Activated CD4-positive, alpha-beta T cell treated with anti-CD3 and anti-CD28 coated beads, Interleukin-2, amount 10 ng/mL, durations not matched to agents 24 days and 14 days (primary cell): ENCODE results near the gene PSMD1. TPM values are rescaled to one million over a fixed set of nuclear protein-coding genes. Genes with fewer than 3 reads are reported as not detected.
"Not testable (repeated sequence)": the region's sequence is repeated elsewhere in the genome, so short reads cannot be mapped to it uniquely, and the experiment has no call there.

Experiments used
- DNase-seq: peaks from one replicate; pipeline ENCODE4 v3.0.0; 2022
- H3K27ac Mint-ChIP-seq: one replicate; pipeline ENCODE4 v1.8.0; 2022; ENCODE audit warnings: mild to moderate bottlenecking, mixed read lengths
- H3K27me3 Mint-ChIP-seq: one replicate; pipeline ENCODE4 v1.8.0; 2022; ENCODE audit warnings: mixed read lengths
- H3K36me3 Mint-ChIP-seq: one replicate; pipeline ENCODE4 v1.8.0; 2022; ENCODE audit warnings: low read depth, mild to moderate bottlenecking, mixed read lengths
- H3K4me1 Mint-ChIP-seq: one replicate; pipeline ENCODE4 v1.8.0; 2021; ENCODE audit warnings: mixed read lengths
- H3K4me3 Mint-ChIP-seq: one replicate; pipeline ENCODE4 v1.8.0; 2022; ENCODE audit warnings: mild to moderate bottlenecking, moderate library complexity, mixed read lengths
- H3K9me3 Mint-ChIP-seq: one replicate; pipeline ENCODE4 v1.8.0; 2021; ENCODE audit warnings: mixed read lengths
- intact Hi-C: fragments of 100-400 bp; cut with micrococcal nuclease; formaldehyde crosslinking; loops from one replicate; pipeline ENCODE4 v1.15.1; 2023
- total RNA-seq: library from RNA; stranded (reverse); gene quantifications from 2 replicates; pipeline ENCODE4 v1.2.3, GENCODE V29; 2022

Gene PSMD1
- total RNA-seq, 1 donor from 2014 or later: 200 TPM

- H3K27ac Mint-ChIP-seq, H3K4me3 Mint-ChIP-seq, H3K9me3 Mint-ChIP-seq, H3K36me3 Mint-ChIP-seq, DNase-seq, H3K4me1 Mint-ChIP-seq, intact Hi-C loops: not testable (repeated sequence)
- peaks cover 17% of the 10 kb centered on the region for H3K27me3 Mint-ChIP-seq
Measured at GRCh38 chr2:231025059-231025458, 31.6 kb upstream of the PSMD1 start.

- Mint-ChIP-seq H3K4me3 (no peak overlapping the region), H3K27ac (no peak overlapping the region), H3K27me3 (peaks cover 23% of the 10 kb centered on the region), H3K9me3 (no peaks in the 10 kb centered on the region), H3K4me1 (no peaks in the 10 kb centered on the region), H3K36me3 (no peaks in the 10 kb centered on the region)
- intact Hi-C loops: no loop called here
- no peak for DNase-seq
Measured at GRCh38 chr2:231028889-231029288, 27.8 kb upstream of the PSMD1 start.

- Mint-ChIP-seq H3K27ac (no peak overlapping the region), H3K4me3 (no peak overlapping the region), H3K9me3 (no peaks in the 10 kb centered on the region), H3K27me3 (peaks cover 30% of the 10 kb centered on the region), H3K4me1 (no peaks in the 10 kb centered on the region), H3K36me3 (no peaks in the 10 kb centered on the region)
- no peak for DNase-seq
- intact Hi-C loops: no loop called here
Measured at GRCh38 chr2:231029563-231029962, 27.1 kb upstream of the PSMD1 start.

- Mint-ChIP-seq H3K27ac (no peak overlapping the region), H3K9me3 (no peaks in the 10 kb centered on the region), H3K36me3 (no peaks in the 10 kb centered on the region), H3K4me3 (no peak overlapping the region), H3K27me3 (peaks cover 38% of the 10 kb centered on the region), H3K4me1 (no peaks in the 10 kb centered on the region)
- DNase-seq: no peak
- intact Hi-C loops: no loop called here
Measured at GRCh38 chr2:231030725-231031124, 25.9 kb upstream of the PSMD1 start.

GRCh38 chr2:231032575-231033140 lies 24.0 kb upstream of the PSMD1 start:
- no peak overlapping the region for H3K27ac Mint-ChIP-seq
- H3K27me3 Mint-ChIP-seq: peaks cover 49% of the 10 kb centered on the region
- DNase-seq: no peak
- no peak overlapping the region for H3K4me3 Mint-ChIP-seq
- H3K36me3 Mint-ChIP-seq: no peaks in the 10 kb centered on the region
- intact Hi-C loops: no loop called here
- no peaks in the 10 kb centered on the region for H3K9me3 Mint-ChIP-seq
- no peaks in the 10 kb centered on the region for H3K4me1 Mint-ChIP-seq

- Mint-ChIP-seq H3K36me3 (no peaks in the 10 kb centered on the region), H3K4me3 (no peak overlapping the region), H3K9me3 (no peaks in the 10 kb centered on the region), H3K4me1 (peaks cover 3% of the 10 kb centered on the region), H3K27me3 (peaks cover 52% of the 10 kb centered on the region), H3K27ac (no peak overlapping the region)
- DNase-seq: no peak
- intact Hi-C loops: no loop called here
Measured at GRCh38 chr2:231033147-231034132, 23.2 kb upstream of the PSMD1 start.

GRCh38 chr2:231034291-231034882 lies 22.3 kb upstream of the PSMD1 start:
- DNase-seq: no peak
- Mint-ChIP-seq H3K27ac (no peak overlapping the region), H3K36me3 (no peaks in the 10 kb centered on the region), H3K4me3 (no peak overlapping the region), H3K4me1 (peaks cover 4% of the 10 kb centered on the region), H3K27me3 (peaks cover 60% of the 10 kb centered on the region), H3K9me3 (no peaks in the 10 kb centered on the region)
- intact Hi-C loops: no loop called here

- H3K27ac Mint-ChIP-seq: no peak overlapping the region
- H3K9me3 Mint-ChIP-seq: no peaks in the 10 kb centered on the region
- H3K27me3 Mint-ChIP-seq: peaks cover 72% of the 10 kb centered on the region
- no peak for DNase-seq
- peaks cover 4% of the 10 kb centered on the region for H3K4me1 Mint-ChIP-seq
- no peaks in the 10 kb centered on the region for H3K36me3 Mint-ChIP-seq
- intact Hi-C loops: no loop called here
- no peak overlapping the region for H3K4me3 Mint-ChIP-seq
Measured at GRCh38 chr2:231036131-231036530, 20.5 kb upstream of the PSMD1 start.

GRCh38 chr2:231036578-231037106 lies 20.0 kb upstream of the PSMD1 start:
- Mint-ChIP-seq H3K4me1 (peaks cover 4% of the 10 kb centered on the region), H3K27me3 (peaks cover 75% of the 10 kb centered on the region), H3K27ac (no peak overlapping the region), H3K4me3 (no peak overlapping the region), H3K9me3 (no peaks in the 10 kb centered on the region), H3K36me3 (no peaks in the 10 kb centered on the region)
- DNase-seq: no peak
- intact Hi-C loops: no loop called here

- H3K9me3 Mint-ChIP-seq: no peaks in the 10 kb centered on the region
- peaks cover 4% of the 10 kb centered on the region for H3K4me1 Mint-ChIP-seq
- H3K4me3 Mint-ChIP-seq: peak within 1 kb of the TSS; percentile 64
- peaks cover 75% of the 10 kb centered on the region for H3K27me3 Mint-ChIP-seq
- DNase-seq: no peak
- H3K36me3 Mint-ChIP-seq: no peaks in the 10 kb centered on the region
- H3K27ac Mint-ChIP-seq: no peak within 1 kb of the TSS
- intact Hi-C loops: no loop called here
Measured at GRCh38 chr2:231037202-231037730, 19.4 kb upstream of the PSMD1 start, which contains the start of gene C2orf72. Gene C2orf72 (plus strand): TSS chr2:231037523. CDS start chr2:231037566, 43 bp downstream.

- H3K27me3 Mint-ChIP-seq: peaks cover 70% of the 10 kb centered on the region
- intact Hi-C loops: no loop called here
- no peaks in the 10 kb centered on the region for H3K9me3 Mint-ChIP-seq
- DNase-seq: no peak
- peak overlapping the region; percentile 64 for H3K4me3 Mint-ChIP-seq
- no peaks in the 10 kb centered on the region for H3K36me3 Mint-ChIP-seq
- no peak overlapping the region for H3K27ac Mint-ChIP-seq
- peaks cover 4% of the 10 kb centered on the region for H3K4me1 Mint-ChIP-seq
Measured at GRCh38 chr2:231037731-231038482, 18.8 kb upstream of the PSMD1 start.

- peak overlapping the region; percentile 64 for H3K4me3 Mint-ChIP-seq
- DNase-seq: no peak
- intact Hi-C loops: no loop called here
- no peaks in the 10 kb centered on the region for H3K9me3 Mint-ChIP-seq
- H3K4me1 Mint-ChIP-seq: peaks cover 4% of the 10 kb centered on the region
- peaks cover 68% of the 10 kb centered on the region for H3K27me3 Mint-ChIP-seq
- no peak overlapping the region for H3K27ac Mint-ChIP-seq
- no peaks in the 10 kb centered on the region for H3K36me3 Mint-ChIP-seq
Measured at GRCh38 chr2:231038483-231039293, 18.0 kb upstream of the PSMD1 start.

- H3K9me3 Mint-ChIP-seq: no peaks in the 10 kb centered on the region
- H3K27ac Mint-ChIP-seq: no peak overlapping the region
- H3K36me3 Mint-ChIP-seq: no peaks in the 10 kb centered on the region
- intact Hi-C loops: no loop called here
- no peak overlapping the region for H3K4me3 Mint-ChIP-seq
- H3K27me3 Mint-ChIP-seq: peaks cover 66% of the 10 kb centered on the region
- no peak for DNase-seq
- peaks cover 4% of the 10 kb centered on the region for H3K4me1 Mint-ChIP-seq
Measured at GRCh38 chr2:231039294-231039664, 17.4 kb upstream of the PSMD1 start.
